GM18505 (cell line): Measurements from ENCODE around the gene ADGRL3.
"Not testable (repeated sequence)": the region's sequence is repeated elsewhere in the genome, so short reads cannot be mapped to it uniquely, and the experiment has no call there.

ENCODE experiments used
- ATAC-seq: cut with Tn5 transposase; IDR thresholded peaks from one replicate; pipeline ENCODE4 v1.9.1; 2021; ENCODE audit not compliant: unreplicated experiment
- POLR2A ChIP-seq: IDR thresholded peaks from 4 replicates; pipeline ENCODE4 v1.6.1; 2011; ENCODE audit warnings: borderline replicate concordance; ENCODE audit not compliant: insufficient read depth, insufficient read length; ENCODE audit errors: extremely low read depth

Gene ADGRL3

DNA sequence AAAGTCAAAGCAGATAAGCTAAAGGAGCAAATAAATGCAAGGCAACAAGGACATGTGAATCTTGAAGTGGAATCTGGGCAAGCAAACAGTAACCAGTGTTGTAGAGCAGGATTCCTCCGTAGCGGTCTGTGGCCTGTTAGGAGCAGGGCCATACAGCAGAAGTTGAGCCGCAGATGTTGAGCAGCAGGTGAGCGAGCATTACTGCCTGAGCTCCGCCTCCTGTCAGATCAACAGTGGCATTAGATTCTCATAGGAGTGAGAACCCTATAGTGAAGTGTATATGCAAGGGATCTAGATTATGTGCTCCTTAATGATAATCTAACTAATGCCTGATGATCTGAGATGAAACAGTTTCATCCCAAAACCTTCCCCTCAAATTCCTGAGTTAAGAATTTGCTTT, 550.7 kb downstream of the ADGRL3 start:
- ATAC-seq = no peak

GRCh38 chr4:61752617-61753016, 552.5 kb downstream of the ADGRL3 start:
- no peak for ATAC-seq
- TF ChIP-seq POLR2A = no peak

More for the DNA sequence above, 550.7 kb downstream of the ADGRL3 start:
- TF ChIP-seq POLR2A = no peak

DNA sequence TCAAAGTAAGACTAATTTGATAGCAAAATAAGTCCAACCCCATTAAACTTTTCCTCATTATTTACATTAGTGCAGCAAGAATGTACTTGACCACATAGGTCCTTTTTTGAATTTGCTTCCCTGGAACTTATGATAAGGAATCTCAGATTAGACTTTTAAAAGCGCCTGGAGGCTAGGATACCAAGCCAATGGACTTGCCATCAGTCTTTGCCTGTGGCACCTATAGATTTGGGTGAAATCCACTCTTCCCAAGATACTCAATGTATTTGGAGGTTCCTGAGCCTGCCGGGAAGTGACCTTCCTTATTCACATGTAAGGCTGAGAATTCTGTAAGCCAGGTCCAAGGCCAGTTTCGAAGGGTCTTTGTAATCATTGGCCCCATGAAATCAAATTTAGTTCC, 553.6 kb downstream of the ADGRL3 start:
- ATAC-seq = no peak
- TF ChIP-seq POLR2A = no peak

DNA sequence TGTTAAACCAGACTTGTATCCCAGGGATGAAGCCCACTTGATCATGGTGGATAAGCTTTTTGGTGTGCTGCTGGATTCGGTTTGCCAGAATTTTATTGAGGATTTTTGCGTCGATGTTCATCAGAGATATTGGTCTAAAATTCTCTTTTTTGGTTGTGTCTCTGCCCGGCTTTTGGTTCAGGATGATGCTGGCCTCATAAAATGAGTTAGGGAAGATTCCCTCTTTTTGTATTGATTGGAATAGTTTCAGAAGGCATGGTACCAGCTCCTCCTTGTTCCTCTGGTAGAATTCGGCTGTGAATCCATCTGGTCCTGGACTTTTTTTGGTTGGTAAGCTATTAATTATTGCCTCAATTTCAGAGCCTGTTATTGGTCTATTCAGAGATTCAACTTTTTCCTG, 556.8 kb downstream of the ADGRL3 start:
- ATAC-seq = not testable (repeated sequence)

GRCh38 chr4:61757983-61758382, 557.9 kb downstream of the ADGRL3 start:
- not testable (repeated sequence) for ATAC-seq

DNA sequence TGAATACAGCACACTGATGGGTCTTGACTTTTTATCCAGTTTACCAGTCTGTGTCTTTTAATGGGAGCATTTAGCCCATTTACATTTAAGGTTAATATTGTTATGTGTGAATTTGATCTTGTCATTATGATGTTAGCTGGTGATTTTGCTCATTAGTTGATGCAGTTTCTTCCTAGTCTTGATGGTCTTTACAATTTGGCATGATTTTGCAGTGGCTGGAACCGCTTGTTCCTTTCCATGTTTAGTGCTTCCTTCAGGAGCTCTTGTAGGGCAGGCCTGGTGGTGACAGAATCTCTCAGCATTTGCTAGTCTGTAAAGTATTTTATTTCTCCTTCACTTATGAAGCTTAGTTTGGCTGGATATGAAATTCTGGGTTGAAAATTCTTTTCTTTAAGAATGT, 558.5 kb downstream of the ADGRL3 start:
- ATAC-seq = not testable (repeated sequence)

DNA sequence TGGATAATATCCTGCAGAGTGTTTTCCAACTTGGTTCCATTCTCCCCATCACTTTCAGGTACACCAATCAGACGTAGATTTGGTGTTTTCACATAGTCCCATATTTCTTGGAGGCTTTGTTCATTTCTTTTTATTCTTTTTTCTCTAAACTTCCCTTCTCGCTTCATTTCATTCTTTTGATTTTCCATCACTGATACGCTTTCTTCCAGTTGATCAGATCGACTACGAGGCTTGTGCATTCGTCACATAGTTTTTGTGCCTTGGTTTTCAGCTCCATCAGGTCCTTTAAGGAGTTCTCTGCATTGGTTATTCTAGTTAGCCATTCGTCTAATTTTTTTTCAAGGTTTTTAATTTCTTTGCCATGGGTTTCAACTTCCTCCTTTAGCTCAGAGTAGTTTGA, 559.1 kb downstream of the ADGRL3 start:
- not testable (repeated sequence) for ATAC-seq

GRCh38 chr4:61759885-61760284, 559.8 kb downstream of the ADGRL3 start:
- not testable (repeated sequence) for ATAC-seq

- no peak for TF ChIP-seq POLR2A
- no peak for ATAC-seq
Measured at GRCh38 chr4:61760820-61761219, 560.7 kb downstream of the ADGRL3 start.

DNA sequence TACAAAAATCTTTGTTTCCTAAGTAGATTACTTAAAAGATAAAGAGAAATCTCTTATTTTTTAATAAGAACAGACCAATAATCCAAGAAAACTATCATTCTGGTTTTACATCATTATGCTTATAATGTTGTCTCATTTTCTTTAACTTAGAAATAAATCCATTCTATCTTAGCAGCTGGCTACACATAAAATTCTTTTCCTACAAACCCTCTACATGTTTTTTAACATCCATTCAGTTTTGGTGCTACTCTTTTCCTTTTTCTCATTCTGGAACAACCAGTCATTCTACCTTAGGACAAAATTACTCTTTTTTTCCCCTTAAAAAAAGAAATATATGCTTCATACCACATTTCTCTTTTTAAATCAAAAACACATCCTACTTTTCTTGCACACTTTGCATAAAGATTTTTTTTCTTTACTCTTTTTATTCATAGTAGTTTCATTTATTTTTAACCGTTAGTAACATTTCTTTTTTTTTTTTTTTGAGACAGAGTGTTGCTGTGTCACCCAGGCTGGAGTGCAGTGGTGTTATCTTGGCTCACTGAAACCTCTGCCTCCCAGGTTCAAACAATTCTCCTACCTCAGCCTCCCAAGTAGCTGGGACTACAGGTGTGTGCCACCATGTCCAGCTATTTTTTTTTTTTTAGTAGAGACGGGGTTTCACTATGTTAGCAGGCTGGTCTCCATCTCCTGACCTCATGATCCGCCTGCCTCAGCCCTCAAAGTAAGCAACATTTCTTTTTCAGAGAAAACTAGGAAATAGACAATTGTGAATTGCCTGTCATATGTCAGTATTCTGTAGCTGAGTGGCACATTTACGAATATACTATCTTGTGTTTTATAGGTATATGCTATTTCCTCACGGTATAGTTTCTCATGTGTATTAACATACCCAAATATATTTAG, 562.8 kb downstream of the ADGRL3 start:
- no peak for TF ChIP-seq POLR2A
- no peak for ATAC-seq

DNA sequence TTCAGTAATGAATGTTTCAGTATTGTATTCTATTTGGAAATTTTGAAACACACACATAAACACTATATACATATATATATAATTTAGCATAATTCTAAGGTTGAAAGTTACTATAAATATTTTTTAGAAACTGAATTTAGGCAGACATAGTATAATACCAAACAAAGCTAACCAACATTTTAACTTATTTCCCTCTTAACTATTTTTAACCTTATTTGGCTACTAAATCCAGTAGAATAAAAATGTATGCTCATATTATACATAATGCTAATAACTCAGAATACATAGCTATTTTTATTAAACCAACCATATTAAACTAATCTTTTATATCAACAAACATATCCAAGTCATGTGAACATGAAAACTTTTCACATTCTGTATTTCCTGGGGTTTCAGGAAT, 563.6 kb downstream of the ADGRL3 start:
- ATAC-seq = no peak
- no peak for TF ChIP-seq POLR2A

DNA sequence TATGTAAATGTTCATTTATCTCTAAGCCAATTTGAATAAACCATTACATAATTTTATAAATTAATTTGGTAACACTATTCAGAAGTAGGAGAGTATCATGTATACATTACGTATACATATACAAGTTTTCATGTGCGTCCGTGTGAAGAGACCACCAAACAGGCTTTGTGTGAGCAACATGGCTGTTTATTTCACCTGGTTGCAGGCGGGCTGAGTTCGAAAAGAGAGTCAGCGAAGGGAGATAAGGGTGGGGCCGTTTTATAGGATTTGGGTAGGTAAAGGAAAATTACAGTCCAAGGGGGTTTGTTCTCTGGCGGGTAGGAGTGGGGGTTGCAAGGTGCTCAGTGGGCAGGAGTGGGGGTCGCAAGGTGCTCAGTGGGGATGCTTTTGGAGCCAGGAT, 564.0 kb downstream of the ADGRL3 start:
- not testable (repeated sequence) for ATAC-seq

- ATAC-seq = not testable (repeated sequence)
Measured at GRCh38 chr4:61769444-61770167, 569.5 kb downstream of the ADGRL3 start.

- ATAC-seq = no peak
- TF ChIP-seq POLR2A = no peak
Measured at GRCh38 chr4:61770456-61770855, 570.3 kb downstream of the ADGRL3 start.

DNA sequence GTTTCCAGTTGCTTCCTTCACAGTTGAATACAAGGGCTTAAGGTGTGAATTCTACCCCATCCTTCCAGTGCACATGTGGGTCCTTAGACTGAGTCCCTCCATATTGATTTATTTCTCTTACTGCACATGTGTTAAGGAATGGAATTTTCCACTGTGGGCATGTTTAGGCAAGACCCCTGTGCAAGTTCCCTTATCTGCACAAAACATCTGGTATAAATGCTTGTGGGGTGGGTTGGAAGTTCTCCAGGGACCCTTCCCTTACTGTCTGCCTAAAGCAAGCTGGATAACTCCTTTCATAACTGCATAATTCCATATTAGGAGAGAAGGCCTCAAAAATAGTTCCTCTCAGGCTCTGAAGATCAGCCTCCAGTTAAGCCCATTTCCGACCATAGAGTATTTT, 570.9 kb downstream of the ADGRL3 start:
- TF ChIP-seq POLR2A = no peak
- ATAC-seq = no peak
